GM23248 (cell line): ENCODE measurements around the gene GCN1.

Experiments used
- EZH2 ChIP-seq: fragments of 200-600 bp; sonication (generic); IDR thresholded peaks from 2 replicates; pipeline ENCODE4 v1.6.1; 2018; ENCODE audit warnings: antibody characterized with exemption, mild to moderate bottlenecking; ENCODE audit not compliant: insufficient read depth, poor library complexity, severe bottlenecking
- EZH2phosphoT487 ChIP-seq: fragments of 200-600 bp; sonication (generic); IDR thresholded peaks from 2 replicates; pipeline ENCODE4 v1.6.1; 2018; ENCODE audit warnings: antibody characterized with exemption, moderate library complexity, mild to moderate bottlenecking, low read depth; ENCODE audit not compliant: insufficient read depth

DNA sequence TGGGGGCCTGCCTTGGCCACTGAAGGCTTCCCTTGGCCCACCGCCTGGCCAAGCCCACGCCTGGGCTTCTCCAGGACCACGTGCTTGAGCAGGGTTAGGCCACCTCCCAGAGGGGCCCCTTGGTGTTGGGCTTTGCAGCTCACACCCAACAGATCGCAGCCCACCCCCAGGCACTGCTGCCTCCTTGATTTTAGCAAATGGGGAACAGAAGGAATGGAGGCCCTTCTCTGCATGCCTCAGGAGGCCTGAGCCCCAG lies 101.3 kb downstream of the GCN1 start:
- TF ChIP-seq EZH2: no peak
- no peak for TF ChIP-seq EZH2phosphoT487
